Nucleus accumbens (tissue), 56 donors: ENCODE data around the gene RIF1.
"Not testable (repeated sequence)": the region's sequence is repeated elsewhere in the genome, so short reads cannot be mapped to it uniquely, and the experiment has no call there.

Source experiments
- DNase-seq, 56 donors: peaks; one replicate each; lab custom pipeline; 2025; lab: John Stamatoyannopoulos, UW

The RIF1 gene

DNA sequence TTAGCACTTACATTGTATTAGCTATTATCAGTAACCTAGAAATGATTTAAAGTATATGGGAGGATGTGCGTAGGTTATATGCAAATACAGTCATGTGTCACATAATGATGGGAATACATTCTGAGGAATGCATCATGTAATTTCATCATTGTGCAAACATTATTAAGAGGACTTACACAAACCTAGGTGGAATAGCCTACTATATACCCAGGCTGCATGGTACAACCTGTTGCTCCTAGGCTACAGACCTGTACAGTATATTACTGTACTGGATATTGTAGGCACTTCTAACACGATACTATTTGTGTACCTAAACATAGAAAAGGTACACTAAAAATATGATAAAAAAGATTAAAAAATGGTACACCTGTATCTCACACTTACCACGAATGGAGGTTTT, 7.9 kb downstream of the RIF1 start:
- DNase-seq = no peak

DNA sequence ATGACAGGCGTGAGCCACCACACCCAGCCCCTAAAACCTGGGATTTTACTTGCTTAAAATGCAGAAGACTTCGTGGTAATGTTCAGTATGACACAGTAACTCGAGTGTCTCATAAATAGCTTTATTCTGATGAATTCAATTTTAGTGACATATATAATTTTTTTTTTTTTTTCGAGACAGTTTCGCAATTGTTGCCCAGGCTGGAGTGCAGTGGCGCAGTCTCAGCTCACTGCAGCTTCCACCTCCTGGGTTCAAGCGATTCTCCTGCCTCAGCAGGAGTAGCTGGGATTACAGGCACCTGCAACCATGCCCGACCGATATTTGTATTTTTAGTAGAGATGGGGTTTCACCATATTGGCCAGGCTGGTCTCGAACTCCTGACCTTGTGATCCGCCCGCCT, 12.0 kb downstream of the RIF1 start:
- DNase-seq = not testable (repeated sequence)

DNA sequence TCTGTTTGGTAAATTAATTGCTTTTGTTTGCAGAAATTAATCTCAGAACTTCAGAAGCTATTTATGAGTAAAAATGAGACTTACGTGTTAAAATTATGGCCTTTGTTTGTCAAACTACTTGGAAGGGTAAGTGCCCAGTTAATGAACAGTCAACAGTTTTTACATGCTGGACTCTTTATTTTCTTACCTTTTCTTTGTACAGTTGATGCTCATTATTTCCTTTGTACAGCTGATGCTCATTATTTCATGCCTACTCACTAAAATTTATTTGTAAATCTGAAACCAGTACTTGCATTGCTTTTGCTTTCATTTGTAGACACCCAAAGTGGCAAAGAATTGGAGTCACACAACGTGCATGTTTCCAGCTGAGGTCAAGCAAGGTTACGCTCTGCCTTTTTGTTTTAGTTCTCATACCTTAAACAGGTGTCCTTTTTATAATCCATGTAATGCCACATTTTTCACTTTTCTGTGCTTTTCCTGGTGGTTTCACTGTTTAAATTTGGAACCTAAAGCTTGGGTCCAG, 13.3 kb downstream of the RIF1 start:
- DNase-seq = no peak

DNA sequence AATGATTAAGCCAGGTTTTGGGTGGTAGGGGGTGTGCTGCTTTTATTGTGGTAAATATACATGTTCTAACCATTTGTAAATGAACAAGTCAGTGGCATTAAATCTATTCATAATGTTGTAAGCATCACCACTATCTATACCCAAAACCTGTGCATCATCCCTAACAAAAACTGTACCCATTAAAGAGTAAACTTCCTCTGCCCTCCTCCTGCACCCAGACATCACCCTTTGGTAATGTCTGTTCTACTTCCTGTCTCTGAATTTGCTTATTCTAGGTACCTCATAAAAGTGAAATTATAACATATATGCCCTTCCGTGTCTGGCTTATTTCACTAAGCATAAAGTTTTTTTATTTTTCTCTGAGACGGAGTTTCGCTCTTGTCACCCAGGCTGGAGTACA, 14.1 kb downstream of the RIF1 start:
- no peak for DNase-seq

GRCh38 chr2:151437630-151438029, 27.9 kb downstream of the RIF1 start:
- DNase-seq = no peak

DNA sequence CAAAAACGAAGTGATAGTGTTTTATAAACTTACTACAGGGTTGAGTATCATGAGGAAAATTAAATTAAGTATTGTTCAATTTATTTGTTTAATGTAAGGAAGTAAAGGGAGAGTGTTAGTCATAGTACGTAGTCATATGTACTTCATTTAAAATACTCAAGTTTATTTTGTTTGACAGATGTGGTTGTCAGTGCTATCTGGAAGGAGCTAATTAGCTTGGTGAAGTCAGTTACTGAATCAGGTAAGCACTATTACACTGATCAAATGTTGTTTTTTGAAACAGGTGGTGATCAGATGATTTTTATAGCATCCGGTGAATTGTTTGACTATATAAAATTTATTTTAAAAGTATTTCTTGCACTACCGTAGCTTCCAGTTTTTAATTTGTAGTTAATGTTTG, 28.8 kb downstream of the RIF1 start:
- no peak for DNase-seq

- no peak for DNase-seq
Observed at GRCh38 chr2:151439127-151439526, 29.4 kb downstream of the RIF1 start.

- no peak for DNase-seq
Observed at GRCh38 chr2:151459358-151459757, 49.7 kb downstream of the RIF1 start.

DNA sequence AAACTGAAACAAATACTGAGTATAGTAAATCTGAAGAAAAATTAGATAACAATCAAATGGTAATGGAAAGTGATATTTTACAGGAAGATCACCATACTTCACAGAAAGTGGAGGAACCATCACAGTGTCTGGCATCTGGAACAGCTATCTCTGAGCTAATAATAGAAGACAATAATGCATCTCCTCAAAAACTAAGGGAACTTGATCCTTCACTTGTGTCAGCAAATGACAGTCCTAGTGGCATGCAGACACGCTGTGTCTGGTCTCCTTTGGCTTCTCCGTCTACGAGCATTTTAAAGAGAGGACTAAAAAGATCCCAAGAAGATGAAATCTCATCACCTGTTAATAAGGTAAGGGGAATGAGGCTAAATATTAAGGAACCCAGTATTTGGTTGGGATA, 56.1 kb downstream of the RIF1 start:
- no peak for DNase-seq

DNA sequence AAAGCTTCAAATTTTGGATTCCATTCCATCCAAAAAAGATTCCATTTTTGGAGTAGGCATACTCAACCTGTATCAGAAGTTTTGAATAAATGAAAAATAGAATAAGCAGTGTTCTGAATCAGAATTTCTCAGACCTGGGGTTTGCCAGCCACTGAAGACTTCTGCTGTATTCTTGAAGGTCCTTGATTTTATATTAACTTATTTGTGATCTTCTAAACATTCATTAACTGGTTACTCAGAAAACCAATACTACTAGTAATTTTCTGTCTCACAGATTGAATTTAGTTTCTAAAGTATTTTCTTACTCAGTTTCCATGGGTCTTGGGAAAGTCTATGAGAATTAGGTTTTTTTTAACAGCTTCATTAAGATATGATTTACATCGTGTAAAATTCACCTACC, 60.9 kb downstream of the RIF1 start:
- DNase-seq = no peak

- DNase-seq = no peak
Observed at GRCh38 chr2:151472966-151473365, 63.3 kb downstream of the RIF1 start.

DNA sequence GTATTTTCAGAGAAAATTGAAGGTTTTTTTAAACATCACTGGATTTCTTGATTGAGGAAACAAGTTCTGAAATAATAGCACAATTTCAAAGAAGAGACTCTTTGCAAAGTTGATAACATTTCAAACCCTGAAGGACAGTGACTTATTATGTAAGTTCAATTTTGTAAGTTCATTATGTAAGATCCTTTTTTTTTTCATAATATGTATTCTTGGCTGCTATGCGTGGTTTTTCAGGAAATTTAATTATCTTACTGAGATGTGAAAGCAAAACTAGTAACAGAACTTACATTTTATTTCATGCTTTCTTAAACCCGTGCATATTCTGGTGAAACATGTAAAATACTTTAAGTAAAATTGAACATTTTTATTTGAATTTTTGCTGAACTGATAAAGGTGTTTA, 65.4 kb downstream of the RIF1 start:
- no peak for DNase-seq

DNA sequence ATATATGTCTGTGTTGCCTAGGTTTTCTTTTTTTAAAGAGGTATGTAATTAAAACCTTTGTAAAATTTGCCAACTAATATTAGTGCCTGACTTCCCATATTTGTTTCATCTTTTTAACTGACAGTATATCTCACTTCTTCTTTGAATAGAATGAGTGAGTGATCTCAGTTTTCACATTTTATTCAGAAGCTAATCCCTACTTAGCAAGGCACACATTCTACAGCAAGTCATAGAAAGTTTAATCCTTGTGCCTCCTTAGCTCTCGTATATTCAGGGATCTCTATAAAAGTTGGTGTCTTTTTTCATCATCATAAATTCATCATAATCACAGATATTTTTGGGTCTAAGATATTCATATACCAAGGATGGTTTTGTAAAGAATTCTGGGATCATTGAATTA, 66.6 kb downstream of the RIF1 start:
- DNase-seq = no peak

DNA sequence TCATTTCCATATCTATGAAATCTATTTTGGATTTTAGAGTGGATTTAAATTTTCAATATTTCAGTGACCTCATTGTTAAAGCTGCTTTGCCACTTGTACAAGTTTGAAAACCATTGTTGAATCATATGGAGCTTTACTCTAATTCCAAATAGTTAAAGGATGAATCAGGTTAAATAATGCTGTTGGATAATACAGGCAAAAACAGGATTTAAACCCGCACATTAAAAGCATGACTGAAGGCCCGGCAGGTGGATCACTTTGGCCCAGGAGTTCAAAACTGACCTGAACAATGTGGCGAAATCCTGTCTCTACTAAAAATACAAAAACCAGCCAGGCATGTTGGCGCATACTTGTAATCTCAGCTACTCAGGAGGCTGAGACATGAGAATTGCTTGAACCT, 68.3 kb downstream of the RIF1 start:
- DNase-seq = no peak

DNA sequence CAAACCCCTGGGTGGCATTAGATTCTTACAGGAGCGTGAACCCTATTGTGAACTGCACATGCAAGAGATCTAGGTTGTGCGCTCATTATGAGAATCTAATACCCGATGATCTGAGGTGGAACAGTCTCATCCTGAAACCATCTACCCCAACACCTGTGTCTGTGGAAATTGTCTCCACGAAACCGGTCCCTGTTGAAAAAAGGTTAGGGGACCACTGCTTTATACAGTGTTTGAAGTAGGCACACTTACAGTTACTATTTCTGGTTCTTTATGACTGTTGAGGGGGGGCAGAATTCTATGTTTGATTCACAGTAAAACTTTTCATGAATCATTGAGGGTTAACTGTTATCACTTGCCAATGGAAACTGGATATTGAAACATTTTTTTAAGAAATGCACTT, 72.0 kb downstream of the RIF1 start:
- DNase-seq = no peak

GRCh38 chr2:151482171-151482725, 72.5 kb downstream of the RIF1 start:
- DNase-seq = no peak

DNA sequence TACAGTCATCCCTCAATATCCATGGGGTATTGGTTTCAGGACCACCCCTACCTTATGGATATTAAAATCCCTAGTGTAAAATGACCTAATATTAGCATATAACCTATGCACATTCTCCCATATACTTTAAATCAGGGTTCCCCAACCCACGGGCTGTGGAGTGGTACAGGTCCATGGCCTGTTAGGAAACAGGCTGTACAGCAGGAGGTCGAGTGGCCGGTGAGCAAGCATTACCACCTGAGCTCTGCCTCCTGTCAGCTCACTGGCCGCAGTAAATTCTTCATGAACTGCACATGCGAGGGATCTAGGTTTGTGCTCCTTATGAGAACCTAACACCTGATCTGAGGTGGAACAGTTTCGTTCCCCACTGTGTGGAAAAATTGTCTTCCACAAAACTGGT, 73.8 kb downstream of the RIF1 start:
- DNase-seq = no peak

DNA sequence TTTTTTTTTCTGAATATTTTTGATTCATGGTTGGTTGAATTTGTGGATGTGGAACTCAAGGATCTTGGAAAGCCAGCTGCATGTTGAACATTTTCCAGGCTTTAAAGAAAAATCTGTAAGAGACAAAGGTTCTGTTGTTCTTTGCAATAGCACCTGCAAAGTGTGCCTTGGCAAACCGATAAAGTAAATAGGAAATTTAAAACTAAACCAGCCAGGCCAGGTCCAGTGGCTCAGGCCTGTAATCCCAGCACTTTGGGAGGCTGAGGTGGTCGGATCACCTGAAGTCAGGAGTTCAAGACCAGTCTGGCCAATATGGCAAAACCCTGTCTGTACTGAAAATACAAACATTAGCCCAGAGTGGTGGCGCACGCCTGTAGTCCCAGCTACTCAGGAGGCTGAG, 74.4 kb downstream of the RIF1 start:
- DNase-seq = no peak

- DNase-seq = no peak
Observed at GRCh38 chr2:151486053-151486452, 76.4 kb downstream of the RIF1 start.

DNA sequence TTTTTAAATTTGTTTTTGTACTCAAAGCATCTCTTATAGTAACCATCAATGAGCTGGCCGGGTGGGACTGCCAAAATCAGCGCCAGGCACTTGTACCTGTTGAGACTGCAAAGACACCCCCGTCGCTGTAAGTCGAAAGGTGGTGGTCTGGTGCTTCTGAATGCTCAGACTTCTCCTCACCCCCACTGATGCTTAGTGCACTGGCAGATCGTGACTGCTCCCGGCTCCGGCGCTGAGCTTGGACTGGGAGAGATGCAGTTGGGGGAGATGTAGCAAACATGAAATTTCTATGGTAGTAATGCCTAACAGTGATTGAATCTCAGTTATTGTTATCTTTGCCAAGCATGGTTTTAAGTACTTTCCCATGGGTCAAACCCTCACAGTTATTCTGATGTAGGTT, 80.6 kb downstream of the RIF1 start:
- no peak for DNase-seq

DNA sequence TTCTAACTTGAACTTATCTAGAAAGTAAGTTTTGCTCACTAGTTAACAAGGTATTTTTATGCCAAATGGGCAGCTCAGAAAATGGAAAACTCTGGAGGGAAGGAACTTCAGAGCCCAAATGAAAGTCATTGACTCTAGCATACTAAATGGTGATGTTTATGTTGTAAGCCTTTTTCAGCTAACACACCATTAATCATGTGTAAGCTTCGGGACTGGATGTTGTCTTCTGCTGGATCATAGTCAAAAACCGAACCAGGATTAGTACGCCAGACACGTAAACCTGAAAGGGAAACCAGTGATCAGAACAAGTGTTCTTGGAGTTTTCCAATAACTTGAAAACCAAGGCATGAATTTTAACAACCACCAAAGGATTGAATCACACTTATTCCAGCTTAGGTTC, 81.8 kb downstream of the RIF1 start:
- no peak for DNase-seq

DNA sequence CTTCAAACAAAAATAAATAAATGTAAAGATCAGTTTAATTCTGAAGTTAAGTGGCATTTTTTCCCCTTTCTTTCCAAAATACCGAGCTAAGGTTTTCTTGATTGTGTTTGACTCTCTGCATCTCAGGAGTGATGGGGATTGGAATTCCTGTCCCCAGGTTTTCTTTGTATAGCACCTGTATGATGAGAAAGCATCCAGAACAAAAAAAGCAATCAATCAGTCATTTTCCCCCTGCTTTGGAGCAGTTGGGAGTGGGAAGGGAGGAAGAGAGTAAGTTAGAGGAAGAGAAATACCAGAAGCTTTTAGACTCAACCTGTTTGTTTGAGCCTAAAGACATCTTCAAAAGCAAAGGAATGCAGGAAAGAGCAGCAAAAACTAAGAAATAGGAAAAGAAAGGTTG, 88.5 kb downstream of the RIF1 start:
- no peak for DNase-seq

- no peak for DNase-seq
Observed at GRCh38 chr2:151506170-151506569, 96.5 kb downstream of the RIF1 start.
